ENCODE measurements around the gene SP1. TPM values are rescaled to one million over a fixed set of nuclear protein-coding genes. Genes with fewer than 3 reads are reported as not detected.
A peak's percentile ranks its signal among the peaks of the same experiment; 100 is the strongest.

Gene SP1
- total and polyA plus RNA-seq, 8 donors = 8.4 to 48.4 (median 30.6) TPM

- Histone ChIP-seq H3K27ac (no peak overlapping the region), H3K9me3 (no peaks in the 10 kb centered on the region), H3K4me1 (peaks cover 14 to 32% (median 23%) of the 10 kb centered on the region in 3 donors), H3K27me3 (no peaks in the 10 kb centered on the region), H3K36me3 (no peaks in the 10 kb centered on the region), H3K4me3 (no peak overlapping the region)
- DNase-seq (no peak), FAIRE-seq (no peak), ATAC-seq (no peak)
- no peak for TF ChIP-seq CTCF (IDR thresholded peaks at IDR 0.05)
- intact Hi-C loops (cut with DNase I) = no loop called here
- 73 to 83% methylated on average over 2 of the region's 2 CpGs for WGBS, 2 donors
These were observed 3.2 kb upstream of the SP1 start for GRCh38 chr12:53376747-53377146.

GRCh38 chr12:53378222-53378621 lies 1.8 kb upstream of the SP1 start:
- peak in 1 of 6 donors; percentile 19 for DNase-seq
- no peak for FAIRE-seq

GRCh38 chr12:53378724-53379388 lies 1.1 kb upstream of the SP1 start:
- intact Hi-C loops (cut with DNase I) = no loop called here
- FAIRE-seq (no peak), ATAC-seq (no peak), DNase-seq (no peak)
- 9% methylated on average over 23 of the region's 23 CpGs for WGBS, 2 donors
- peaks cover 32 to 37% (median 33%) of the 10 kb centered on the region in 3 donors for H3K4me1 ChIP-seq
- H3K9me3 ChIP-seq = no peaks in the 10 kb centered on the region
- H3K27me3 ChIP-seq = no peaks in the 10 kb centered on the region
- H3K4me3 ChIP-seq = peak overlapping the region; percentile 3 to 56 (median 30)
- peak overlapping the region; percentile 81 to 97 (median 88) for H3K27ac ChIP-seq
- peaks cover 0 to 19% (median 7%) of the 10 kb centered on the region in 3 donors for H3K36me3 ChIP-seq
- TF ChIP-seq CTCF (IDR thresholded peaks at IDR 0.05) = no peak

More at GRCh38 chr12:53378222-53378621, 1.8 kb upstream of the SP1 start:
- Histone ChIP-seq H3K27ac (peak overlapping the region; percentile 81 to 97 (median 88)), H3K36me3 (peaks cover 0 to 13% (median 3%) of the 10 kb centered on the region in 3 donors), H3K27me3 (no peaks in the 10 kb centered on the region), H3K9me3 (no peaks in the 10 kb centered on the region), H3K4me3 (peak overlapping the region in 1 of 4 donors; percentile 52), H3K4me1 (peaks cover 27 to 36% (median 27%) of the 10 kb centered on the region in 3 donors)
- ATAC-seq = no peak
- intact Hi-C loops (cut with DNase I) = no loop called here
- no peak for TF ChIP-seq CTCF (IDR thresholded peaks at IDR 0.05)
- 97 to 100% methylated on average over 12 of the region's 12 CpGs for WGBS, 2 donors

- peak; percentile 88 to 100 (median 98) for DNase-seq
- FAIRE-seq = peak; percentile 99
- intact Hi-C loops (cut with DNase I) = no loop called here
- no peaks in the 10 kb centered on the region for H3K27me3 ChIP-seq
- H3K4me3 ChIP-seq = peak overlapping the region in 3 of 4 donors; percentile 9 to 57 (median 56)
- H3K27ac ChIP-seq = peak overlapping the region; percentile 81 to 97 (median 96)
- peaks cover 0 to 23% (median 7%) of the 10 kb centered on the region in 3 donors for H3K36me3 ChIP-seq
- WGBS, 2 donors = 0% methylated on average over 28 to 29 of the region's 29 CpGs
- ATAC-seq = peak; percentile 75 to 84 (median 79)
- H3K9me3 ChIP-seq = no peaks in the 10 kb centered on the region
- H3K4me1 ChIP-seq = peaks cover 32 to 44% (median 35%) of the 10 kb centered on the region in 3 donors
- TF ChIP-seq CTCF (IDR thresholded peaks at IDR 0.05) = no peak
These were observed 430 bp upstream of the SP1 start for GRCh38 chr12:53379389-53380103.

Measured in pancreas (tissue), 10 donors.